ENCODE measurements around the gene TNKS1BP1.

Gene TNKS1BP1

DNA sequence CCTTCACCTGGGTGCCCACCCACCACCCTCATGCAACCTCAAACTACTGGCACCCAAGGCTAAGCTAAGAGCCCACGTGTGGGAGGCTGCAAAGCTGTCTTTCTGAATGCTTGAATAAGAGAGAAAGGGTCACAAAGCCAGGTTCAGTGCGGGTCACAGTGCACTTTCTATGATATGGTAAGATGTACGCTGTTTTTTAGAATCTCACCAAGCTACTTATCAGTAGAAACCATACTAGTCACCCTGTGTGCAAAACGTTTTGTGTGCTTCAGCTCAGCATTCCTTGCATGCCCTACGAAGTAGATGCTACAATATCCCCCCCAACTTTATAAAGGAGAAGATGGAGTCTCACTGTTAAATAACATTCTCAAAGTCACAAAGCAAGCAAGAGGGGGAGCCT is 28.3 kb upstream of the TNKS1BP1 start:
- Histone ChIP-seq H3K4me1 (ENCODE audit: control insufficient read depth, low read depth, low read length) (peaks cover 7% of the 10 kb centered on the region), H3K4me3 (ENCODE audit: low read length) (no peak overlapping the region), H3K36me3 (ENCODE audit: control insufficient read depth, low read depth, low read length) (no peaks in the 10 kb centered on the region), H3K27me3 (ENCODE audit: control insufficient read depth, insufficient read depth, low read length) (no peaks in the 10 kb centered on the region), H3K27ac (ENCODE audit: low read length) (no peak overlapping the region), H3K9ac (ENCODE audit: low read length) (no peak overlapping the region), H3K9me3 (ENCODE audit: control insufficient read depth, low read depth, low read length) (no peaks in the 10 kb centered on the region)

DNA sequence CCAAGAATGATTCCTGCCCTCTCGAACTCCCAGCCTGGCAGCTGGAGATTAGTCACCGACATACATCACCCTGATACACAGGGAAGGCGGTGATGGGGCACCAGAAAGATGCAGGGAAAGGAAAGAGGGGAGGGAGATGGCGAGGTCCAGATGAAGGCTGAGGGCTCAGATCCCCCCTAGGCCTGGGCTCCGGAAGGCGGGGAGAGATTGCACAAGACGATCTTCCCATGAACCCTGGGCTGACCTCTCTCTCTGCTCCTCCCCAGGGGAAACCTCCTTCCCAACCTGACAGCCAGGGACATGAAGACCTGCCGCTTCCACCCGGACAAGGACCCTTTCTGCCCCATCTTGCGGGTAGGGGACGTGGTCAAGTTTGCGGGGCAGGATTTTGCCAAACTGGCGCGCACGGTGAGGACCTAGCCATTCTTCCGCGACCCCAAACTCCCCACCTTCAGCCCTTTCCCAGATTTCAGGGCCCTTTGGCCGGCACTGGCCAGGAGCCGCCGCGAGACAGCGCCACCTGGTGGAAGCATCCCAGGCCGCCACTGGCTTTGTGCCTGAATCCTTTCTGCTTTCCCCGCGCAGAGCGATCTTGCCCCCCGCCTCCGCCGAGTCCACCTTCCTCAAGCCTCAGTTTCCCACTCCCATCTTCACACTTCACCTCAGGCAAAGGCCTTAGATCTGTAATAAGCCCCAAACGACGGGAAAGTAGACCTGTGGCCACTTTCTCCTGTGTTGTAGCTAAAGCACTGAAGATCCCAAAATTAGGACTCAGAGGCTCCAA is 24.9 kb upstream of the TNKS1BP1 start:
- Histone ChIP-seq H3K9me3 (ENCODE audit: control insufficient read depth, low read depth, low read length) (no peaks in the 10 kb centered on the region), H3K4me1 (ENCODE audit: control insufficient read depth, low read depth, low read length) (peaks cover 10% of the 10 kb centered on the region), H3K27ac (ENCODE audit: low read length) (no peak overlapping the region), H3K36me3 (ENCODE audit: control insufficient read depth, low read depth, low read length) (no peaks in the 10 kb centered on the region), H3K4me3 (ENCODE audit: low read length) (peak overlapping the region; percentile 57), H3K9ac (ENCODE audit: low read length) (peak overlapping the region; percentile 43), H3K27me3 (ENCODE audit: control insufficient read depth, insufficient read depth, low read length) (no peaks in the 10 kb centered on the region)

DNA sequence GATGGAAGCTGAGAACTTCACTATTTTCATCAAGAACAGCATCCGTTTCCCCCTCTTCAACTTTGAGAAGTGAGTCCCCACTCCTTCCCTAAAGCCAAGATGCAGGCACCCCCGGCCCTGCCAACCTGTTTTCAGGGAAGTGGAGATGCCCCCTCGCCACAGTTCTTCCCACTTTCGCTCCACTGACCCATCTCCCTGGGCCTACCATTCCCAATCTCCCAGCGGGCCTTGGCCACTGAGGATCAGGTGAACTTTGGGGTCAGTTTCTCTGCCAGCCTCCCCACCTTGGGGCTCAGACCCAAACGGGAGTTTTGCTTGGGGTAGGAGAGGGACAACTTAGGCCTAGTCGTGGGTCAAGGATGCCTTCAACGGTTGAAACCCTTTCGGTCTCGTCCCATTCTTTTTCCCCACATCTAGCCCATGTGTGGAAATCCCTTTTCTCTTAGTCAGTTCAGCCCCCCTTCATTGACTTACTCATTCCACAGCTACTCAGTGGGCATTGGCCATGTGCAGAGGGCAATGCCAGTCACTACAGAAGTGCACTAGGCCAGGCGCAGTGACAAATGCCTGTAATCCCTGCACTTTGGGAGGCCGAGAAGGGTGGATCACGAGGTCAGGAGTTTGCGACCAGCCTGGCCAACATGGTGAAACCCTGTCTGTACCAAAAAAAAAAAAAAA is 24.0 kb upstream of the TNKS1BP1 start:
- no peak overlapping the region for H3K27ac ChIP-seq (ENCODE audit: low read length)
- H3K27me3 ChIP-seq (ENCODE audit: control insufficient read depth, insufficient read depth, low read length), result no peaks in the 10 kb centered on the region
- H3K4me3 ChIP-seq (ENCODE audit: low read length), result no peak overlapping the region
- no peak overlapping the region for H3K9ac ChIP-seq (ENCODE audit: low read length)
- H3K36me3 ChIP-seq (ENCODE audit: control insufficient read depth, low read depth, low read length), result no peaks in the 10 kb centered on the region
- H3K9me3 ChIP-seq (ENCODE audit: control insufficient read depth, low read depth, low read length), result no peaks in the 10 kb centered on the region
- peaks cover 8% of the 10 kb centered on the region for H3K4me1 ChIP-seq (ENCODE audit: control insufficient read depth, low read depth, low read length)

GRCh38 chr11:57348052-57348451 is 23.3 kb upstream of the TNKS1BP1 start:
- H3K27ac ChIP-seq (ENCODE audit: low read length), result no peak overlapping the region
- peaks cover 3% of the 10 kb centered on the region for H3K4me1 ChIP-seq (ENCODE audit: control insufficient read depth, low read depth, low read length)
- H3K36me3 ChIP-seq (ENCODE audit: control insufficient read depth, low read depth, low read length), result no peaks in the 10 kb centered on the region
- no peak overlapping the region for H3K4me3 ChIP-seq (ENCODE audit: low read length)
- no peaks in the 10 kb centered on the region for H3K27me3 ChIP-seq (ENCODE audit: control insufficient read depth, insufficient read depth, low read length)
- H3K9ac ChIP-seq (ENCODE audit: low read length), result no peak overlapping the region
- no peaks in the 10 kb centered on the region for H3K9me3 ChIP-seq (ENCODE audit: control insufficient read depth, low read depth, low read length)

- H3K9ac ChIP-seq (ENCODE audit: low read length), result no peak overlapping the region
- no peaks in the 10 kb centered on the region for H3K9me3 ChIP-seq (ENCODE audit: control insufficient read depth, low read depth, low read length)
These were observed 22.6 kb upstream of the TNKS1BP1 start for GRCh38 chr11:57347336-57347735.

GRCh38 chr11:57345555-57346211 is 20.9 kb upstream of the TNKS1BP1 start:
- no peaks in the 10 kb centered on the region for H3K9me3 ChIP-seq (ENCODE audit: control insufficient read depth, low read depth, low read length)
- peaks cover 6% of the 10 kb centered on the region for H3K27me3 ChIP-seq (ENCODE audit: control insufficient read depth, insufficient read depth, low read length)
- H3K9ac ChIP-seq (ENCODE audit: low read length), result no peak overlapping the region
- H3K36me3 ChIP-seq (ENCODE audit: control insufficient read depth, low read depth, low read length), result no peaks in the 10 kb centered on the region
- no peak overlapping the region for H3K4me3 ChIP-seq (ENCODE audit: low read length)
- peaks cover 3% of the 10 kb centered on the region for H3K4me1 ChIP-seq (ENCODE audit: control insufficient read depth, low read depth, low read length)
- H3K27ac ChIP-seq (ENCODE audit: low read length), result no peak overlapping the region

More at GRCh38 chr11:57347336-57347735, 22.6 kb upstream of the TNKS1BP1 start:
- Histone ChIP-seq H3K4me1 (ENCODE audit: control insufficient read depth, low read depth, low read length) (peaks cover 3% of the 10 kb centered on the region), H3K36me3 (ENCODE audit: control insufficient read depth, low read depth, low read length) (no peaks in the 10 kb centered on the region), H3K4me3 (ENCODE audit: low read length) (no peak overlapping the region), H3K27ac (ENCODE audit: low read length) (no peak overlapping the region), H3K27me3 (ENCODE audit: control insufficient read depth, insufficient read depth, low read length) (no peaks in the 10 kb centered on the region)

GRCh38 chr11:57344826-57345225 is 20.1 kb upstream of the TNKS1BP1 start:
- no peak overlapping the region for H3K9ac ChIP-seq (ENCODE audit: low read length)
- H3K4me1 ChIP-seq (ENCODE audit: control insufficient read depth, low read depth, low read length), result peaks cover 7% of the 10 kb centered on the region
- no peaks in the 10 kb centered on the region for H3K9me3 ChIP-seq (ENCODE audit: control insufficient read depth, low read depth, low read length)
- no peak overlapping the region for H3K4me3 ChIP-seq (ENCODE audit: low read length)
- H3K27ac ChIP-seq (ENCODE audit: low read length), result no peak overlapping the region
- peaks cover 10% of the 10 kb centered on the region for H3K27me3 ChIP-seq (ENCODE audit: control insufficient read depth, insufficient read depth, low read length)
- no peaks in the 10 kb centered on the region for H3K36me3 ChIP-seq (ENCODE audit: control insufficient read depth, low read depth, low read length)

DNA sequence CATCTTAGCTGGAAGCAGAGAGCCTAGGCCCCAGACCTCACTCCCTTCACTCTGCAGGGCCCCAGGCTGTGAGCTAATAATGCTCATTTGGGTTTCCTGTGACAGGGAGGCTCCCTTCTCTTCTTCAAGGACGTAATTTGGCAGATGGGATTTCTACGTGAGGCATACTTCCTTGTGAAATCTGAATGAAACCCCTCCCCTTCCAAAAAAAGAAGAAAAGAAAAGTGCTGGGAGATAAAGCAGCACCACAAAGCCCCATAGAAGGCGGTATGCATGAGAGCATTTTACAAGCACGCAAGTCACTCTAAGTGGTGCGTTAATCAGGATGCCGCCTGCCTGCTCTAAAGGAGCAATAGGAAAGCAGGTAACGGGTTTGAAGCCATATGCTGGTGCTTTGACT is 19.1 kb upstream of the TNKS1BP1 start:
- H3K4me1 ChIP-seq (ENCODE audit: control insufficient read depth, low read depth, low read length), result peaks cover 7% of the 10 kb centered on the region
- H3K9ac ChIP-seq (ENCODE audit: low read length), result no peak overlapping the region

DNA sequence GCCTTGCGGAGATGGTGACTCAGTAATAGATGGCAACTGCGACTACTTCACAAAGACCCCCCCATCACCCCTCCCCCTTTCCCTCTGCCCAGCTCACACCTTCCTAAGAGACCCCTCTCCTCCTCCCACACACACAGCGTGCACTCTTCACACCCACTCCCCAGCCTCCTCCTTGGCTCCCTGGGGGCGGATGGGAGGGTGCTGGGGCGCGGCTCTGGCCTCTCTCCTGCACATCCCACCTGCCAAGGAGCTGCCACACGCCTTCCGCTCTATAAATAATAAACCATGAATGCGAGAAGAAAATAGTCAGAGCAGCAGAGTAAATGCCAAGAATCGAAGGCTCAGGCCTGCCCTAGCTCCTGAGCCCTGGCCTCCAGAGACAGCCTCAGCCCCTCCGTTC is 17.9 kb upstream of the TNKS1BP1 start:
- H3K27ac ChIP-seq (ENCODE audit: low read length), result no peak overlapping the region
- H3K4me1 ChIP-seq (ENCODE audit: control insufficient read depth, low read depth, low read length), result peaks cover 7% of the 10 kb centered on the region
- no peaks in the 10 kb centered on the region for H3K9me3 ChIP-seq (ENCODE audit: control insufficient read depth, low read depth, low read length)
- H3K27me3 ChIP-seq (ENCODE audit: control insufficient read depth, insufficient read depth, low read length), result peaks cover 10% of the 10 kb centered on the region
- H3K36me3 ChIP-seq (ENCODE audit: control insufficient read depth, low read depth, low read length), result no peaks in the 10 kb centered on the region
- H3K4me3 ChIP-seq (ENCODE audit: low read length), result no peak overlapping the region
- no peak overlapping the region for H3K9ac ChIP-seq (ENCODE audit: low read length)

More for the DNA sequence above, 19.1 kb upstream of the TNKS1BP1 start:
- Histone ChIP-seq H3K27ac (ENCODE audit: low read length) (no peak overlapping the region), H3K4me3 (ENCODE audit: low read length) (no peak overlapping the region), H3K36me3 (ENCODE audit: control insufficient read depth, low read depth, low read length) (no peaks in the 10 kb centered on the region), H3K9me3 (ENCODE audit: control insufficient read depth, low read depth, low read length) (no peaks in the 10 kb centered on the region), H3K27me3 (ENCODE audit: control insufficient read depth, insufficient read depth, low read length) (peaks cover 10% of the 10 kb centered on the region)

DNA sequence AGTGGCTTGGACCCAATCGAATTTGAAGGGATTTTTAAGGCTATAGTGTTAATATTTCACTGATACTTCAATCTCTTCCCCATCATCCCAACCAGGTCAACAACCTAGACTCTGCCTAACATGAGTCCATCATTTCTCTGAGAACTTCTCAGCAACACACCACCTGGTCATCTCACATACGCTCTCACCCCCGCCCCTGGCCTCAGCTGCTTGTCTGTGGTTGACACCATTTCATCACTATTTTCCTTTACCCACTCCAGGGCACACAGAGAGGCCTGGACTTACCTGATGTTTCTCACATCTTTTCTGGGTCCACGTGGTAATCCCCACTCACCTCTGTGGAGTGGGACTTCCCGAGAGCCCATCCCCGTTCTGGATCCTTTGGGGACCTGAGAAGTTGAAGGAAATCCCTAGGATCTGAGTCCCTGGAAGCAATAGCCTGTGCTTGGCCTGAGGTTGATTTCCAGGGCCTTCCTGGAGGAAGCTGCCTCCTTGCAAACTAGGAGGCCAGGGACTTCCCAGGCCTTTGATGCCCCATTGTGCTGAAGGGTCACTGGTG is 16.6 kb upstream of the TNKS1BP1 start:
- H3K9ac ChIP-seq (ENCODE audit: low read length), result no peak overlapping the region
- no peak overlapping the region for H3K27ac ChIP-seq (ENCODE audit: low read length)
- H3K9me3 ChIP-seq (ENCODE audit: control insufficient read depth, low read depth, low read length), result no peaks in the 10 kb centered on the region
- H3K36me3 ChIP-seq (ENCODE audit: control insufficient read depth, low read depth, low read length), result no peaks in the 10 kb centered on the region
- H3K4me1 ChIP-seq (ENCODE audit: control insufficient read depth, low read depth, low read length), result peaks cover 7% of the 10 kb centered on the region
- H3K27me3 ChIP-seq (ENCODE audit: control insufficient read depth, insufficient read depth, low read length), result peaks cover 10% of the 10 kb centered on the region
- no peak overlapping the region for H3K4me3 ChIP-seq (ENCODE audit: low read length)

GRCh38 chr11:57340039-57340615 is 15.4 kb upstream of the TNKS1BP1 start:
- Histone ChIP-seq H3K4me1 (ENCODE audit: control insufficient read depth, low read depth, low read length) (peaks cover 4% of the 10 kb centered on the region), H3K9ac (ENCODE audit: low read length) (no peak overlapping the region)

More at GRCh38 chr11:57340039-57340615, 15.4 kb upstream of the TNKS1BP1 start:
- Histone ChIP-seq H3K36me3 (ENCODE audit: control insufficient read depth, low read depth, low read length) (no peaks in the 10 kb centered on the region), H3K9me3 (ENCODE audit: control insufficient read depth, low read depth, low read length) (no peaks in the 10 kb centered on the region), H3K4me3 (ENCODE audit: low read length) (no peak overlapping the region), H3K27ac (ENCODE audit: low read length) (no peak overlapping the region), H3K27me3 (ENCODE audit: control insufficient read depth, insufficient read depth, low read length) (peaks cover 10% of the 10 kb centered on the region)
